Activated CD4-positive, alpha-beta T cell treated with anti-CD3 and anti-CD28 coated beads, Interleukin-10, Interleukin-2, amounts not matched to agents 100 ng/mL and 50 ng/mL, durations not matched to agents 16 hours and 8 hours (primary cell): Measurements from ENCODE around the gene ABTB1.
"Not testable (repeated sequence)": the region's sequence is repeated elsewhere in the genome, so short reads cannot be mapped to it uniquely, and the experiment has no call there.

Experiments used
- DNase-seq: peaks from one replicate; pipeline ENCODE4 v3.0.0-alpha.2; 2020

The ABTB1 gene

DNA sequence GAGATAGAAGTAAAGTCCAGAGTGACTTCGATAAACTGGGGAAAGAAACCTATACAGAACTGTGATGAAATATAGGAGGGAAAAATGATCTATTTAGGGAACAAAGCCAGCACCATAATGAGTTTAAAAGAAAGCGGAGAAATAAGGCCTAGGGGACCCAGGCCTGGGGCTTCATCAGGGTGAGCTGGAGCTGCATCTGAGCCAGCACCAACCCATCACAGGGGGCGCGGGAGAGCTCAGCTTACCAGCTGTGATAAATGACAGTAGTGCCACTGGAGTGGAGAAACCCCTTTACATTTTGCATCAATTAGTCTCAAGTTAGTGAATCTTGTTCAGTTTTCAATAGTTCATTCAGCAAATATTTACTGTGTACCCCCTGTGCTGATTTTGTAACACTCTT lies 22.5 kb upstream of the ABTB1 start:
- DNase-seq: no peak

GRCh38 chr3:127651516-127652172 lies 21.1 kb upstream of the ABTB1 start:
- DNase-seq: no peak

DNA sequence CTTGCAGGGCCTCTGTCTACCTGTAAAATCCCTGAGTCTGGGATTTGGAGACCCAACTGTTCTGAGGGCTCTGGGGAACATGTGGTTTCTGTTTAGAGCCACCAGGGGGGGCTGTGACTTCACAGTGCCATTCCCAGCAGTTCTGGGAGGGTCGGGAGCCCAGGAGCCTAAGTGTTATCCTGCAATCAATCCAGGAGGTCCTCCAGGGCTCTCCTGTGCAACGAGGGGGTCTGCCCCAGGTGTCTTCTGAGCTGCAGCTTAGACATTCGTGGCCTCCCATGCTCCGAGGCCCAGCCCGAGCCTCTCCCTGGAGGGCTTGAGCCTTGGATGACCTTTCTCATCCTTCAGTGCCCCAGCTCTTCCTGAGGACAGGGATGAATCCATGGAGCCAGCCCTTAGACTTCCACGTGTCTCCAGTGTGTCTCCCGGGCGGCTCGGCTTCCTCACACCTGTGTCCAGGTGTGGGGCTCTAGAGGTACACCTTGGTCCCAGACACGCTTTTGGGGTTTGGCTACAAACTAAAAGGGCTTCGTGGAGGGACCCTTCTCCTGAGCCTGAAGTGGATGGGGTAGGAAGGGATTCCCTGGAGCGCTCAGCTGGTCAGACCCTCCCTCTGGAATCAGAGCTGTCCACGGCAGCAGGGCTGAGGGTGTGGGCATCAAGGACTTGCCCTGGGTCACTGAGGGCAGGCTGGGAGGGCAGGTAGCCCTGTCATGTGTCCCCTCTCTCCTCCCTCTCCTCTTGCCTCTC lies 20.3 kb upstream of the ABTB1 start:
- DNase-seq: peak; percentile 46

- no peak for DNase-seq
Measured at GRCh38 chr3:127654374-127654773, 18.4 kb upstream of the ABTB1 start.

DNA sequence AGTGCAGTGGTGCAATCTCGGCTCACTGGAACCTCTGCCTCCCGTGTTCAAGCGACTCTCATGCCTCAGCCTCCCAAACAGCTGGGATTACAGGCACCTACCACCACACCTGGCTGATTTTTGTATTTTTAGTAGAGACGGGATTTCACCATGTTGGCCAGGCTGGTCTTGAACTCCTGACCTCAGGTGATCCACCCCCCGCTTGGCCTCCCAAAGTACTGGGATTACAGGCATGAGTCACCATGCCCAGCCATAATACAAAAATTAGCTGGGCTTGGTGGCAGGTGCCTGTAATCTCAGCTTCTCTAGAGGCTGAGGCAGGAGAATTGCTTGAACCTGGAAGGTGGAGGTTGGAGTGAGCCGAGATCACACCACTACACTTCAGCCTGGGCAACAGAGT lies 17.8 kb upstream of the ABTB1 start:
- DNase-seq: not testable (repeated sequence)

GRCh38 chr3:127655641-127656040 lies 17.1 kb upstream of the ABTB1 start:
- DNase-seq: no peak

DNA sequence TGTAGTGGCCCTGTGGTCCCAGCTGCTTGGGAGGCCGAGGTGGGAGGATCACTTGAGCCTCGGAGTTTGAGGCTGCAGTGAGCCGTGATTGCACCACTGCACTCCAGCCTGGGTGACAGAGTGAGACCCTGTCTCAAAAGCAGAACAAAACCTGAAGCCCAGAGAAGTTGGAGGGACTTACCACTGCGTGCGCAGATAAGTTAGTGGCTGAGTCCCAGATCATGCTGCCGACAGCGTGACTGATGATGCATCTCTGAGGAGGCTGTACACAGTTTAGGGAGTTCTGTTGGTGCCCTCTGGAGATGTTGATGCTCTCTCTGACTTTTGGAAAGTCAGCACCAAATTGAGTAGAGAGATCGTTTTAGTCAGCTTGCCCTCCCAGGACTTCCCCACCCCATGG lies 15.8 kb upstream of the ABTB1 start:
- DNase-seq: no peak

DNA sequence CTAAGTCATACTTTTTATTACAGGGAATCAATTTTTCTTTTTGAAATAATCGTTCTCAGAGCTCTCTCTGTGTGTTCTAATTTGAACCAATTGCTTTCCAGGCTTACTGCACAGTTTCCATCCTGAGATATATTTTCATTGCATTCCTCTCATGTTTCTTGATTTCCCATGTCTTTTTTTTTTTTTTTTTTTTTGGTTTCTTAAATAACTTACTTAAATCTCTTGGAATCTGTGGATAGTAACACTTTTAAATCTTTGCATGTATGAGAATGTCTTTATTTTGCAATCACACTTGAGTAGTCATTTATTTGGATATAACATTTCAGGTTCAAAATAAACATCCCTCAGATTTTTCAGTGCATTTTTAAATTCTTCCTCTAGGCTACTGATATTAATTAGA lies 14.5 kb upstream of the ABTB1 start:
- DNase-seq: no peak

GRCh38 chr3:127660621-127661251 lies 12.0 kb upstream of the ABTB1 start:
- DNase-seq: no peak

GRCh38 chr3:127661600-127661999 lies 11.2 kb upstream of the ABTB1 start:
- DNase-seq: no peak

DNA sequence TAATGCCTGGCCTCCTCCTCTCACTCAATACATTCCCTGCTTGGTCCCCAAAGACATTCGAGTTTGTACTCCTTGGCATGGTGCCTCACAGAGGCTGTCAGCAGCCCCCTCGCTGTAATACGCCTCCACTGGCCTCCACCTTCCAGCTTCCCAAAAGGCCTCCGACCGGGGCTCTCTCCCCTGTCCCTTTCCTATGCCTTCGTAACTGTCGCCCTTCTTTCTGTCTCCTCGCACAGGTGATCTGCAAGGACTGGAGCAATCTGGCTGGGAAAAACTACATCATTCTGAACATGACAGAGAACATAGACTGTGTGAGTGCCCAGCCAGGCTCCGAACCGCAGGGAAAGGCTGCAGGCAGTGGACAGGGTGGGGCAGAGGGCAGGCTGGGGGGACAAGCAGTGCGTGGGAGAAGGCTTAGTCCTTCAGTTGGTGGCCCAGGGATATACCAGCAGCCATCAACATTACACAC lies 10.7 kb upstream of the ABTB1 start:
- no peak for DNase-seq

- no peak for DNase-seq
Measured at GRCh38 chr3:127663151-127663550, 9.6 kb upstream of the ABTB1 start.

- no peak for DNase-seq
Measured at GRCh38 chr3:127665165-127665564, 7.6 kb upstream of the ABTB1 start.

DNA sequence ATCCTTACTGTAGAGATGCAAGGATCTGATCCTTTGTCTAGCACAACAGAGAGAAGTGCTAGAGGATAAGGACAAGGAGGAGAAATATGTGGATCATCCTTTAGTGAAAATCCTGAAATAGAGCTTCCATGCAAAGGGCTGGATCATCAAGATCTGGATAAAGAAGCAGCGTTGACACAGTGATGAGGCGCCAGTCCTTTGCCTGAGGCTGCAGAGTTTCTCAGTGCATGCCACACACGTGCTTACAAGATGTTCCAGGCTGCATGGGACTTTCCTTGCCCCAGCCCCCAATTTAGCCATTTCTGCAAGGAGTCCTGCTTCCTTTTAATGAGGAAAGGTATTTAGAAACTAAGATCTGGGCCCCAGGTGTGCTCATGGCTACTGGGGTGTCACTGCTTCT lies 7.2 kb upstream of the ABTB1 start:
- no peak for DNase-seq

DNA sequence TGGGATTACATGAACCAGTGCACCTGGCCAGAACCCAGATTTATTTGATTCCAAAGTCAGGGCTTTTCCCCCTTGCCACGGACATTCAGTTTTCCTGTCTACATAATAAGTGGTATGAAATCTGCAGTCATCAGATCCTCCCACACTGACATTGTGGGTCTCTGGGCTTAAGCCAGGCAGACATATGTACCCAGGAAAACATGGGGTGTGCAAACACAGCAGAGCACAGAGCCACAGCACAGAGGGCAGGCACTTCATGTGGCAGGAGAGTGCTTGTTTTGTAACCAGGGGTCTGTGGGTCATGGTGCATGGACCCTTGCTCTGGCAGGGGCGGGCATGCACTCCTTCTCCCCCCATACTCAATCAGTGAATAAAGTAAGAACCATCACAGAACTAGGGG lies 6.1 kb upstream of the ABTB1 start:
- no peak for DNase-seq

DNA sequence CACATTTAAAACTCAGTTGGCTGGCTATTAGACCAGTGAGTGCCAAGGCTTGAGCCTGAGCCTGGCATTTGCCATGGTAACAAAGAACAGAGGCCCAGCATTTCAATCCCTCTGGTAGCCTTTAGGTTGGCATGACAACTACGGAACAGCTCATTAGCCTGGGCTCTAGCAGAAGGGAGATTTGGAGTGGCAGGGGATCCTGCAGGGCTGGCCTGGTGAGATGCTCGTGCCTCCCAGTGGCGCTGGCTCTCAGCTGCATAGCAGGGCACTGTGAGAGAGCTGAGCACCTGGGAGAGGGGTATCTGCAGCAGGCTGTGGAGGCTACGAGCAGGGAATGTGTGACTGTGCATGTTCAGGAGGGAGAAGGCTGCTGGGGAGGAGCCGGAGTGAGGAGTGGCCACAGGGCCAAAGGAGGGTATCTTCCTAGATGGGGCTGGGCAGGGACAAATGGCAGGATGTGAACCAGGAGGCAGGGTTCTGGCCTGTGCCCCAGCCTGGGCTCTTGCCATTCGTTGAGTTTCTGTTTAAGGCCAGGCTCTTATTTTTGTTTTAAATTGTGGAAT lies 5.6 kb upstream of the ABTB1 start:
- no peak for DNase-seq

GRCh38 chr3:127668906-127669305 lies 3.8 kb upstream of the ABTB1 start:
- no peak for DNase-seq

- DNase-seq: no peak
Measured at GRCh38 chr3:127669541-127670228, 3.1 kb upstream of the ABTB1 start.

GRCh38 chr3:127670229-127670559 lies 2.6 kb upstream of the ABTB1 start:
- DNase-seq: no peak

DNA sequence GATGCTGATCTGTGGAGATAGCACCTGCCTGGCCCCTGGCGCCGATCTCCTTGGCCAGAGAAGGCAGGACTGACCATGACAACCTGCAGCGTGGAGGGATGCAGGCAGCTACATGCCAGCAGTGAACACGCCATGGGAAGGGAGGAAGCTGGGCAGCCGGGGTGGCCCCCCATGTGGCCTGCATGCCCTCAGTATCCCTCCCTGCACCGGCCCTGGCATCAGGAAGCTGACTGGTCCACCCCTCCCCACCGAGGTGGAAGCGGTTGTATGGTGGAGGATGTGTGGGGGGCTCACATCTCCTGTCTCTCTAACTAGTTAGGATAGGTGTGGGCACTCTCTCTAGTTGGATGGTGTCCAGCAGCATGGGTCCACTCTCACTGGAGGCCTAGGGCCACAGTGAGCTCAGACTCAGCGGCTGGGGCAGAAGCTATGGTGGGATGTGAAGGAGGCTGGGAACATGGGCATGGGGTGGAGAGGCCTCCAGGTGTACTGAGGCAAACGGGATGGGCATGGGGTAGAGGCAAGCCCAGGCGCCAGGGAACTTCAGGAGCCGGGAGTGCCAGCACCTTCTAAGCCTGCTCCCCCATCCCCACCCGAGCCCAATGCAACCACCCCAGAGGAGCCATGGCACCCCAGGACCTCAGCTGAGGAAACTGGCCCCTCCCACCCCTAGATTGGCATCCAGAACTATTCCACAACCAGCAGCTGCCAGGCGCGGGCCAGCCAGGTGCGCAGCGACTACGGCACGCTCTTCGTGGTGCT lies 1.8 kb upstream of the ABTB1 start:
- no peak for DNase-seq

- peak; percentile 26 for DNase-seq
Measured at GRCh38 chr3:127671523-127672428, 976 bp upstream of the ABTB1 start.
